Astrocyte of the spinal cord (primary cell): ENCODE data around the gene PRDX5.

Experiments
- DNase-seq: peaks from one replicate; pipeline ENCODE4 v3.0.0; 2011; ENCODE audit warnings: low read depth, low spot score
- H3K4me3 ChIP-seq: 2 replicates; pipeline ENCODE4 v1.5.1; 2011; ENCODE audit warnings: low read depth, mild to moderate bottlenecking, low read length, moderate library complexity
- CTCF ChIP-seq: IDR thresholded peaks from 2 replicates; pipeline ENCODE4 v1.5.1; 2012; ENCODE audit warnings: low read depth, mild to moderate bottlenecking, low read length, inconsistent platforms
- in situ Hi-C: cut with HindIII; loops from 2 replicates; pipeline ENCODE4 v1.10.0; 2017; ENCODE audit warnings: low sequenced_read_pairs

Gene PRDX5

DNA sequence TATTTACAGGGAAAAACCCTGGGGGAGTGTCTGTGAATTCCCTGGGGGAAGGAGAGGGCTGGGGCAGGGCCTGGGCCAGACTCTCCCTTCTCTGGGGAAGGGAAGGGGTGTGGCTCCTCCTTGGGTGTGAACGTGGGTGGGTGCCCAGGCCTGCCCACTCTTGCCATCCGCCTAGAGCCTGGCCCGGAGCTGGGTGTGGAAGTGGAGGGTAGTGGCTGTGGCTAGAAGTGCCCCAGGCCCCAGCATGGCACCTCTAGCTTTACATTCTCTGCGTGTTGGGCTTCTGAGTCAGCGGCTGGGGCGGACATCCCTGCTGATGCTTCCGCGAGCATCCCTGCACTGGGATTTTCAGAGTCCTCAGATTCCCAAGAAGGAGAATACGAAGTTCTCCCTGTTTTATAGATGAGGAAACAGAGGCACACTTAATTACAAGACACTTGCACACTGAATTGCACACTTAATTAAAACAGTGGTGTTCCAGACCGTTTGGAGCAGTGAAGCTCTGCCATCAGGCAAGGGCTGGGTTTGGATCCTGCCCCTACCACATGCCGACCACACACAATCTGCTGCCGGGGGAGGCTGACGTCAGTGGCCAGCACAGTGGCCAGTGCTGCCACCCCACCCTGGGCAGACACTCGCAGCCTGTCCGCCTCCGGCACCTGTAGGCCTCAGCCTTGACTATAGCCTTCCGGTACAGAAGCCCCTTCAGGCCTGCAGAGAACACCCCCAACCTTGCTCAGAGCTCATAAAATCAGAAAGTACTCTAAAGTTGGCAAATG, 41.1 kb upstream of the PRDX5 start:
- H3K4me3 ChIP-seq, result no peak overlapping the region
- DNase-seq, result peak; percentile 30
- TF ChIP-seq CTCF, result no peak
- in situ Hi-C loops, result no loop called here

DNA sequence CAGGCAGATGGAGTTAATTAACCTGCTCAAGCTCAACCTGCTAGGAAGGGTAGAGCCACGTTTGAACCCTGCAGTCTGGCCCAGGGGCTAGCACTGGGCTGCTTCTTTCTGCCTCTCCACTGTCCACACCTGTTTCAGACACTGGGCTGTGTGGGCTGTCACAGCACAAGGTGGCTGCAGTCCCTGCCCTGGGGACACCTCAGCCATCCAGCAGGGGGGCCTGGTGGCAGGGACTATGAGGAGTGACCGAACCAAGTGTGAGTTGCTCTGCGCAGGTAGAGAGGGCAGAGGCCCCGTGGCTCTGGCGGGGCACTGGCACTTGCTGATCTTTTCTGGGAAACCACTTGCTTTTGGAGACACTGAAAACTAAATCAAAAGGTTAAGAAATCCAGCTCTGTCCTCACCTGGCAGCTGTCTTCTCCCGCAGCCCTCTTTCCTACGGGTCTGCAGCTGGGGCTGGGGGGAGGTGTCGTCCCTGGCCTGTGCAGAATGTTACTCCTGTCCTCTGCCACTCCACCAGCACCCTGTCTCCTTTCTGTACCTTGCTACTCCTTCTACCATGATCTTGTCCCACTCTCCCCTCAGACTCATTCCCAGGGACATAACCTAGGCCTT, 39.2 kb upstream of the PRDX5 start:
- no peak for DNase-seq
- in situ Hi-C loops, result no loop called here
- H3K4me3 ChIP-seq, result no peak overlapping the region
- no peak for TF ChIP-seq CTCF

DNA sequence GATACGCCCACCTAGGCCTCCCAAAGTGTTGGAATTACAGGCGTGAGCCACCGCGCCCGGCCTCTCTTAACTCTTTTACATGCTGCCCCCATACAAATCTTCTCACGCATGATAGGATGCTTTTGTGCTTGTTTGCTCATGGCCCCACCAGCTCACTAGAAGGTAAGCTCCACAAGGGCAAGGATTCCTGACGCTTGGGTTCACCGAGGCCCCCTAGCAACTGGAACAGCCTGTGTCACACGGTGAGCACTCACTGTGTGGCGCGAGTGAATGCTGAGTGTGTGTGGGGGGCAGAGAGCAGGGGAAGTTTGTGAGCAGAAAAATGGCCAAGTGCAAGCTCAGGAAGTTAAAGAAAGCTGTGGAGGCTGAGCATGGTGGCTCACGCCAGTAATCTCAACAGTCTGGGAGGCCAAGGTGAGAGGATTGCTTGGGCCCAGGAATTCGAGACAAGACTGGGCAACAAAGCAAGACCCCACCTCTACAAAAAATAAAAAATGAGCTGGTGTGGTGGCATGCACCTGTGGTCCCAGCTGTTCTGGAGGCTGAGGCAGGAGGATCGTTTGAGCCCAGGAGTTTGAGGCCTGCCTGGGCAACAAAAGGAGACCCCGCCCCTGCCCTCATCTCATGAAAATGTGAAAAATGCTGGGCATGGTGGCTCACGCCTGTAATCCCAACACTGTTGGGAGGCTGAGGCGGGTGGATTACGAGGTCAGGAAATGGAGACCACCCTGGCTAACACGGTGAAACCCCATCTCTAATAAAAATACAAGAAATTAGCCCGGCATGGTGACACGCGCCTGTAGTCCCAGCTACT, 35.8 kb upstream of the PRDX5 start:
- no peak overlapping the region for H3K4me3 ChIP-seq
- DNase-seq, result no peak
- in situ Hi-C loops, result no loop called here
- TF ChIP-seq CTCF, result no peak

GRCh38 chr11:64283092-64283491, 34.8 kb upstream of the PRDX5 start:
- TF ChIP-seq CTCF, result no peak
- in situ Hi-C loops, result no loop called here
- H3K4me3 ChIP-seq, result no peak overlapping the region
- DNase-seq, result no peak

- peak; percentile 90 for DNase-seq
- in situ Hi-C loops, result no loop called here
- no peak for TF ChIP-seq CTCF
- H3K4me3 ChIP-seq, result peak within 1 kb of the TSS; percentile 71
These were observed 33.6 kb upstream of the PRDX5 start, which contains the start of gene BAD for GRCh38 chr11:64284048-64284961. TSS of gene BAD (minus strand) at chr11:64284665. CDS start at chr11:64284368, 297 bp downstream.
